Endothelial cell of umbilical vein (primary cell): Measurements from ENCODE around the gene EPHB6. TPM values are rescaled to one million over a fixed set of nuclear protein-coding genes. Genes with fewer than 3 reads are reported as not detected.

Experiments
- BruUV-seq: library from RNA; stranded (reverse); fragments of 400-500 nt; replicated peaks from 2 replicates; lab custom pipeline; 2021; lab: Mats Ljungman, UMichigan
- CTCF ChIA-PET: fragments of 300-600, 350-600 bp; sonication (Branson Sonifier 250); formaldehyde crosslinking; loops from one replicate; lab custom pipeline; 2021; ENCODE audit warnings: antibody characterized with exemption, inconsistent platforms; lab: Charles Lee
- POLR2A ChIA-PET: fragments of 300-600, 350-600 bp; sonication (Branson Sonifier 250); formaldehyde crosslinking; loops from one replicate; lab custom pipeline; 2021; ENCODE audit warnings: antibody characterized with exemption, inconsistent platforms; lab: Charles Lee
- DNase-seq: peaks from one replicate; pipeline ENCODE4 v3.0.0-alpha.2; 2011; ENCODE audit warnings: low read depth, low spot score
- FAIRE-seq: peaks from 2 replicates; lab custom pipeline; 2011; peaks lifted over from hg19 to GRCh38; lab: Jason Lieb, UNC
- H2AFZ ChIP-seq: 2 replicates; pipeline ENCODE4 v1.6.0; 2012; ENCODE audit warnings: low read depth, low read length, control low read depth, inconsistent platforms
- H3K27ac ChIP-seq: 2 replicates; pipeline ENCODE4 v1.5.1; 2011; ENCODE audit warnings: low read depth, mild to moderate bottlenecking, control low read depth, low read length, moderate library complexity; ENCODE audit not compliant: insufficient read depth
- H3K27me3 ChIP-seq, 2 experiments: 2 replicates each; pipeline versions ENCODE4 v1.6.0 to v1.6.1; 2011; ENCODE audit warnings: low read length in 2 of 2, mixed read lengths in 1 of 2; ENCODE audit not compliant: control insufficient read depth in 2 of 2, insufficient read depth in 2 of 2
- H3K36me3 ChIP-seq, 2 experiments: 2 replicates in 1 of 2; 3 replicates in 1 of 2; pipeline ENCODE4 v1.5.1; 2011; ENCODE audit warnings: low read length in 2 of 2, mild to moderate bottlenecking in 1 of 2, moderate library complexity in 1 of 2; ENCODE audit not compliant: control insufficient read depth in 2 of 2, insufficient read depth in 2 of 2; ENCODE audit errors: extremely low read depth in 1 of 2
- H3K4me1 ChIP-seq: 3 replicates; pipeline ENCODE4 v1.5.1; 2011; ENCODE audit warnings: mild to moderate bottlenecking, low read length; ENCODE audit not compliant: control insufficient read depth, insufficient read depth; ENCODE audit errors: extremely low read depth
- H3K4me2 ChIP-seq: 2 replicates; pipeline ENCODE4 v1.6.1; 2011; ENCODE audit warnings: low read length, control low read depth, mixed read lengths; ENCODE audit not compliant: insufficient read depth
- H3K4me3 ChIP-seq, 3 experiments: fragments of 200-600 bp in 1 of 3; sonication (generic), shearing (Covaris generic) in 1 of 3; replicated peaks in 1 of 3; 2 replicates each; pipeline ENCODE4 v1.5.1; 2011 to 2016; ENCODE audit warnings: control low read depth in 3 of 3, low read length in 3 of 3, mild to moderate bottlenecking in 2 of 3, inconsistent platforms in 1 of 3, low read depth in 1 of 3, moderate library complexity in 1 of 3; ENCODE audit not compliant: insufficient read depth in 1 of 3
- H3K79me2 ChIP-seq: 2 replicates; pipeline ENCODE4 v1.6.0; 2012; ENCODE audit warnings: low read length, inconsistent platforms; ENCODE audit not compliant: control insufficient read depth, insufficient read depth
- H3K9ac ChIP-seq: replicated peaks from 2 replicates; pipeline ENCODE3; 2011; ENCODE audit warnings: low read length, control low read depth; ENCODE audit not compliant: insufficient read depth; ENCODE audit errors: extremely low read depth
- H3K9me1 ChIP-seq: replicated peaks from 3 replicates; pipeline ENCODE4 v1.6.0; 2011; ENCODE audit warnings: mild to moderate bottlenecking, low read length; ENCODE audit not compliant: control insufficient read depth, insufficient read depth; ENCODE audit errors: extremely low read depth
- H3K9me3 ChIP-seq: replicated peaks from 2 replicates; pipeline ENCODE4 v1.5.1; 2012; ENCODE audit warnings: low read length, inconsistent platforms; ENCODE audit not compliant: control insufficient read depth, insufficient read depth
- H4K20me1 ChIP-seq: replicated peaks from 2 replicates; pipeline ENCODE3; 2011; ENCODE audit warnings: mild to moderate bottlenecking, low read length; ENCODE audit not compliant: control insufficient read depth, insufficient read depth; ENCODE audit errors: extremely low read depth
- EZH2 ChIP-seq: IDR thresholded peaks from 2 replicates; pipeline ENCODE4 v1.6.1; 2012; ENCODE audit warnings: borderline replicate concordance, low read depth, mild to moderate bottlenecking, moderate library complexity, low read length, inconsistent platforms; ENCODE audit not compliant: severe bottlenecking
- FOS ChIP-seq: IDR thresholded peaks from 2 replicates; pipeline ENCODE4 v1.6.1; 2011; ENCODE audit warnings: mild to moderate bottlenecking, low read length, moderate library complexity, borderline replicate concordance; ENCODE audit not compliant: insufficient read depth
- GATA2 ChIP-seq: IDR thresholded peaks from 2 replicates; pipeline ENCODE4 v1.7.0; 2011; ENCODE audit warnings: low read depth, mild to moderate bottlenecking, moderate library complexity, mixed read lengths, low read length; ENCODE audit not compliant: insufficient read length, insufficient read depth
- MYC ChIP-seq: IDR thresholded peaks from one replicate; pipeline ENCODE4 v1.6.1; 2011; ENCODE audit warnings: mild to moderate bottlenecking, low read depth, low read length
- POLR2A ChIP-seq: IDR thresholded peaks from 2 replicates; pipeline ENCODE4 v1.6.1; 2012; ENCODE audit warnings: low read depth, mild to moderate bottlenecking, control low read depth, low read length
- POLR2AphosphoS5 ChIP-seq: IDR thresholded peaks from 2 replicates; pipeline ENCODE4 v1.6.1; 2012; ENCODE audit warnings: low read depth, mild to moderate bottlenecking, control low read depth, low read length, moderate library complexity; ENCODE audit not compliant: insufficient read depth
- dilution Hi-C: fragments of 300-500 bp; cut with MboI; formaldehyde crosslinking; loops from one replicate; pipeline ENCODE4 v1.15.0; 2019; ENCODE audit warnings: low sequenced_read_pairs; ENCODE audit not compliant: extremely low pct_ligation_motif_present
- intact Hi-C: fragments of 100-400 bp; cut with micrococcal nuclease; formaldehyde crosslinking; loops from one replicate; pipeline ENCODE4 v1.10.0; 2022
- polyA plus RNA-seq, 4 experiments: library from polyadenylated mRNA; depleted of rRNA in 3 of 4; stranded (reverse) in 3 of 4; unstranded in 1 of 4; fragments of >200 nt; gene quantifications; 2 replicates each; pipeline versions ENCODE4 v1.2.1 to v1.2.3, GENCODE V29; 2011 to 2012; ENCODE audit warnings: missing spikeins in 1 of 4
- total RNA-seq: library from RNA; stranded (reverse); gene quantifications from 2 replicates; pipeline ENCODE4 v1.2.3, GENCODE V29; 2021
- TF ChIP-seq, protein P1 (sequence below), 2 donors: IDR thresholded peaks; 1 replicate in 1 of 2; 2 replicates in 1 of 2; pipeline ENCODE4 v1.5.1; 2011; ENCODE audit warnings: low read length in 2 of 2, mild to moderate bottlenecking in 2 of 2, moderate library complexity in 2 of 2, control low read depth in 1 of 2, inconsistent platforms in 1 of 2, low read depth in 1 of 2; ENCODE audit not compliant: insufficient read depth in 1 of 2; ENCODE audit errors: extremely low read depth in 1 of 2

The EPHB6 gene
- total and polyA plus RNA-seq, 2 donors (not counting 3 experiments of a cell fraction or from before 2014, with no cell fraction given), result 0.86 to 2.9 TPM

DNA sequence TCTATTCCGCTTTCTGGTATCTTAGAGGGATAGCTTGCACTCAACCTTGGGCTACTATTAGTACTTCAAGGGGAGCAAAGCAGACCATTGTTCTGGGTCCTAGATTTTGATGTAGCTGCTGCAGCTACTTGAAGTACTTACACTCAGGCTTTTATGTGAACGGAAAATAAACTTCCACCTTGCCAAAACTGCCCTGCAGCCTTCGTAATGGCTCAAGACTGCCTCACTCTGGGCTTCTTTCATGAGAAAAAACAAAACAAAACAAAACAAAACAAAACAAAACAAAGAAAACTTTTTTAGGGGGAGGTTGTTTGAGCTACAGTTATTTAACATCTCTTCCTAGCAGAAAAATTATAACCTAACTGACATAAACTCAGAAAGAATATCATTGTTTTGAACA is 19.4 kb upstream of the EPHB6 start:
- Histone ChIP-seq H3K79me2 (no peaks in the 10 kb centered on the region), H3K9ac (no peak overlapping the region), H3K27ac (no peak overlapping the region), H3K27me3 (no peaks in the 10 kb centered on the region), H3K36me3 (no peaks in the 10 kb centered on the region), H3K9me3 (no peaks in the 10 kb centered on the region), H3K4me1 (no peaks in the 10 kb centered on the region), H4K20me1 (no peaks in the 10 kb centered on the region), H3K4me3 (no peak overlapping the region), H3K9me1 (no peaks in the 10 kb centered on the region), H3K4me2 (no peak overlapping the region), H2AFZ (no peak overlapping the region)
- TF ChIP-seq, protein P1, sequence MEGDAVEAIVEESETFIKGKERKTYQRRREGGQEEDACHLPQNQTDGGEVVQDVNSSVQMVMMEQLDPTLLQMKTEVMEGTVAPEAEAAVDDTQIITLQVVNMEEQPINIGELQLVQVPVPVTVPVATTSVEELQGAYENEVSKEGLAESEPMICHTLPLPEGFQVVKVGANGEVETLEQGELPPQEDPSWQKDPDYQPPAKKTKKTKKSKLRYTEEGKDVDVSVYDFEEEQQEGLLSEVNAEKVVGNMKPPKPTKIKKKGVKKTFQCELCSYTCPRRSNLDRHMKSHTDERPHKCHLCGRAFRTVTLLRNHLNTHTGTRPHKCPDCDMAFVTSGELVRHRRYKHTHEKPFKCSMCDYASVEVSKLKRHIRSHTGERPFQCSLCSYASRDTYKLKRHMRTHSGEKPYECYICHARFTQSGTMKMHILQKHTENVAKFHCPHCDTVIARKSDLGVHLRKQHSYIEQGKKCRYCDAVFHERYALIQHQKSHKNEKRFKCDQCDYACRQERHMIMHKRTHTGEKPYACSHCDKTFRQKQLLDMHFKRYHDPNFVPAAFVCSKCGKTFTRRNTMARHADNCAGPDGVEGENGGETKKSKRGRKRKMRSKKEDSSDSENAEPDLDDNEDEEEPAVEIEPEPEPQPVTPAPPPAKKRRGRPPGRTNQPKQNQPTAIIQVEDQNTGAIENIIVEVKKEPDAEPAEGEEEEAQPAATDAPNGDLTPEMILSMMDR (IDR thresholded peaks at IDR 0.05; ENCODE audit: extremely low read depth in 1 of 2, insufficient read depth in 1 of 2, low read depth in 1 of 2, low read length in 2 of 2), result no peak
- no peak for TF ChIP-seq POLR2A
- TF ChIP-seq FOS, result no peak
- TF ChIP-seq GATA2, result no peak
- no peak for TF ChIP-seq MYC
- no peak for TF ChIP-seq EZH2
- no peak for TF ChIP-seq POLR2AphosphoS5
- ChIA-PET CTCF (interaction anchor here (0.9 to 1.9 kb wide), 3 partner anchors 16 to 277 kb away, joined by 3 to 6 read pairs (median 5); no protein-coding TSS in a partner anchor), POLR2A (no interaction called here)
- FAIRE-seq (no peak), DNase-seq (no peak)
- dilution Hi-C loops, result no loop called here
- intact Hi-C loops, result no loop called here
- no TSS peak for BruUV-seq
